ENCODE data around the gene RNLS. TPM values are rescaled to one million over a fixed set of nuclear protein-coding genes. Genes with fewer than 3 reads are reported as not detected.

The RNLS gene
- total RNA-seq, 1 experiment from 2014 or later, result not detected

DNA sequence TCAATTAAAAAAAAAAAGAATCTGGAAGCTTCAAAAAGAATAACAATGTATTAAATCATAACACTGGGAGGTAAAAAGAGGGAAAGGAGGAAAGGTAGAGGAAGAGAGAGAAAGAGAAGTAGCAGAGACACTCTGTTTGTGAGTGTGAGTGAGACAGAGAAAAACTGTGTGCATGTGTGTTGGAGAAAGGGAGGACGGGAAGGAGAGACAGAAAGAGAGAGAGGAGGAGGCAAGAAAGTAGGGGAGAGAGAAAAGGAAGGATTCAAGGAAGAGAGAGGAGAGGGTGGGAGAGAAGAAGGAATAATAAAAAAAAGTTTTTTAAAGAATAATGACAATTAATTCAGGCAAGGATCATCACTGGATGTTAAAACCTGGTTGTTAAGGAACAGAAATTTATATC, 77.9 kb downstream of the RNLS start:
- H4K20me1 ChIP-seq (ENCODE audit: insufficient read depth), result no peaks in the 10 kb centered on the region
- POLR2A ChIA-PET, result interaction anchor here (0.6 kb wide), 1 partner anchor 534 kb away, joined by 5 read pairs; no protein-coding TSS in a partner anchor
- RAD21 ChIA-PET (ENCODE audit: low non-redundant PET in 1 of 2, low total read pairs in 2 of 2, uncharacterized antibody in 2 of 2, unreplicated experiment in 2 of 2), result no interaction called here
- peaks cover 0 to 3% of the 10 kb centered on the region in 2 experiments; a peak in 2 of 4 replicates for H3K4me1 ChIP-seq (ENCODE audit: control insufficient read depth in 1 of 2, insufficient read depth in 2 of 2, low read length in 2 of 2)
- H3K9ac ChIP-seq (ENCODE audit: low read length), result no peak overlapping the region
- H3K27ac ChIP-seq (ENCODE audit: low read depth, low read length), result no peak overlapping the region
- H3K4me3 ChIP-seq (replicated peaks in 1 of 2; ENCODE audit: low read depth in 1 of 2, low read length in 2 of 2), result no peak overlapping the region
- no peaks in the 10 kb centered on the region for H3K9me3 ChIP-seq (ENCODE audit: control insufficient read depth in 1 of 2, insufficient read depth in 1 of 2, low read depth in 1 of 2, low read length in 2 of 2)
- H2AFZ ChIP-seq (ENCODE audit: low read depth, low read length, poor library complexity, severe bottlenecking), result peak overlapping the region; percentile 42
- ATAC-seq (no peak), DNase-seq (ENCODE audit: low read depth, low spot score) (no peak)
- no peaks in the 10 kb centered on the region for H3K9me2 ChIP-seq (ENCODE audit: insufficient read depth)
- no peaks in the 10 kb centered on the region for H3K27me3 ChIP-seq (ENCODE audit: insufficient read depth, low read length)
- H3K79me2 ChIP-seq (ENCODE audit: insufficient read depth, low read length), result no peaks in the 10 kb centered on the region
- CTCF ChIA-PET, result no interaction called here
- BruUV-seq (replicated peaks), result no TSS peak
- H3K36me3 ChIP-seq (ENCODE audit: control insufficient read depth in 1 of 2, insufficient read depth in 2 of 2, low read length in 2 of 2), result no peaks in the 10 kb centered on the region
- TF ChIP-seq JUND (IDR thresholded peaks at IDR 0.05) (no peak), YY1 (IDR thresholded peaks at IDR 0.05; ENCODE audit: extremely low read depth, insufficient replicate concordance, low read depth, low read length) (no peak), EZH2 (IDR thresholded peaks at IDR 0.05) (no peak), EGR1 (IDR thresholded peaks at IDR 0.05; ENCODE audit: low read depth) (no peak), ATF3 (IDR thresholded peaks at IDR 0.05) (no peak), POLR2AphosphoS5 (IDR thresholded peaks at IDR 0.05; ENCODE audit: low read depth, low read length) (no peak), TCF7L2 (IDR thresholded peaks at IDR 0.05; ENCODE audit: borderline replicate concordance, extremely low read depth, insufficient read depth, insufficient read length) (no peak), ZNF274 (IDR thresholded peaks at IDR 0.05; ENCODE audit: low read depth, low read length) (no peak), ZFX (IDR thresholded peaks at IDR 0.05) (no peak), REST (IDR thresholded peaks at IDR 0.05; ENCODE audit: low read depth) (no peak), MAX (IDR thresholded peaks at IDR 0.05) (no peak), FOSL1 (IDR thresholded peaks at IDR 0.05; ENCODE audit: low read depth) (no peak), SP1 (IDR thresholded peaks at IDR 0.05; ENCODE audit: low read depth) (no peak), SRF (IDR thresholded peaks at IDR 0.05; ENCODE audit: low read depth) (no peak), CBX3 (IDR thresholded peaks at IDR 0.05; ENCODE audit: low read depth) (no peak), POLR2A (IDR thresholded peaks at IDR 0.05; ENCODE audit: borderline replicate concordance, extremely low read depth, insufficient read depth, insufficient read length) (no peak), RAD21 (IDR thresholded peaks at IDR 0.05; ENCODE audit: low read depth) (no peak)
- TF ChIP-seq, protein P1, sequence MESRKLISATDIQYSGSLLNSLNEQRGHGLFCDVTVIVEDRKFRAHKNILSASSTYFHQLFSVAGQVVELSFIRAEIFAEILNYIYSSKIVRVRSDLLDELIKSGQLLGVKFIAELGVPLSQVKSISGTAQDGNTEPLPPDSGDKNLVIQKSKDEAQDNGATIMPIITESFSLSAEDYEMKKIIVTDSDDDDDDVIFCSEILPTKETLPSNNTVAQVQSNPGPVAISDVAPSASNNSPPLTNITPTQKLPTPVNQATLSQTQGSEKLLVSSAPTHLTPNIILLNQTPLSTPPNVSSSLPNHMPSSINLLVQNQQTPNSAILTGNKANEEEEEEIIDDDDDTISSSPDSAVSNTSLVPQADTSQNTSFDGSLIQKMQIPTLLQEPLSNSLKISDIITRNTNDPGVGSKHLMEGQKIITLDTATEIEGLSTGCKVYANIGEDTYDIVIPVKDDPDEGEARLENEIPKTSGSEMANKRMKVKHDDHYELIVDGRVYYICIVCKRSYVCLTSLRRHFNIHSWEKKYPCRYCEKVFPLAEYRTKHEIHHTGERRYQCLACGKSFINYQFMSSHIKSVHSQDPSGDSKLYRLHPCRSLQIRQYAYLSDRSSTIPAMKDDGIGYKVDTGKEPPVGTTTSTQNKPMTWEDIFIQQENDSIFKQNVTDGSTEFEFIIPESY (IDR thresholded peaks at IDR 0.05; ENCODE audit: extremely low read depth, insufficient replicate concordance, low read length), result no peak
- TF ChIP-seq, protein P2, sequence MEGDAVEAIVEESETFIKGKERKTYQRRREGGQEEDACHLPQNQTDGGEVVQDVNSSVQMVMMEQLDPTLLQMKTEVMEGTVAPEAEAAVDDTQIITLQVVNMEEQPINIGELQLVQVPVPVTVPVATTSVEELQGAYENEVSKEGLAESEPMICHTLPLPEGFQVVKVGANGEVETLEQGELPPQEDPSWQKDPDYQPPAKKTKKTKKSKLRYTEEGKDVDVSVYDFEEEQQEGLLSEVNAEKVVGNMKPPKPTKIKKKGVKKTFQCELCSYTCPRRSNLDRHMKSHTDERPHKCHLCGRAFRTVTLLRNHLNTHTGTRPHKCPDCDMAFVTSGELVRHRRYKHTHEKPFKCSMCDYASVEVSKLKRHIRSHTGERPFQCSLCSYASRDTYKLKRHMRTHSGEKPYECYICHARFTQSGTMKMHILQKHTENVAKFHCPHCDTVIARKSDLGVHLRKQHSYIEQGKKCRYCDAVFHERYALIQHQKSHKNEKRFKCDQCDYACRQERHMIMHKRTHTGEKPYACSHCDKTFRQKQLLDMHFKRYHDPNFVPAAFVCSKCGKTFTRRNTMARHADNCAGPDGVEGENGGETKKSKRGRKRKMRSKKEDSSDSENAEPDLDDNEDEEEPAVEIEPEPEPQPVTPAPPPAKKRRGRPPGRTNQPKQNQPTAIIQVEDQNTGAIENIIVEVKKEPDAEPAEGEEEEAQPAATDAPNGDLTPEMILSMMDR (IDR thresholded peaks at IDR 0.05 in 2 of 3, conservative IDR thresholded peaks at IDR 0.05 in 1 of 3; ENCODE audit: borderline replicate concordance in 1 of 3, insufficient read depth in 1 of 3, low read depth in 2 of 3, low read length in 2 of 3), result no peak
- intact Hi-C loops (cut with micrococcal nuclease), result no loop called here
- H3K4me2 ChIP-seq (ENCODE audit: low read length), result no peak overlapping the region

Measured in HCT116 (cell line).